Measurements from ENCODE around the gene CDH5.

CDH5 gene

GRCh38 chr16:66438536-66438935, 72.0 kb downstream of the CDH5 start:
- Histone ChIP-seq H3K4me3 (ENCODE audit: low read depth, low read length, poor library complexity, severe bottlenecking) (no peak overlapping the region), H3K9ac (ENCODE audit: low read length) (no peak overlapping the region), H3K27me3 (ENCODE audit: insufficient read depth, low read length) (no peaks in the 10 kb centered on the region; the same call in 1 of the 2 replicates), H2AFZ (ENCODE audit: low read length) (no peak overlapping the region), H3F3A (ENCODE audit: insufficient read depth, low read length) (no peaks in the 10 kb centered on the region), H3K36me3 (ENCODE audit: insufficient read depth, low read length) (no peaks in the 10 kb centered on the region), H3K27ac (ENCODE audit: low read depth, low read length, poor library complexity, severe bottlenecking) (no peak overlapping the region), H3K4me2 (ENCODE audit: low read length) (no peak overlapping the region), H3K9me3 (ENCODE audit: low read length) (no peaks in the 10 kb centered on the region), H3K9me2 (ENCODE audit: low read depth, low read length) (no peaks in the 10 kb centered on the region), H3K4me1 (ENCODE audit: insufficient read depth, low read length, severe bottlenecking) (no peaks in the 10 kb centered on the region), H3K79me2 (ENCODE audit: insufficient read depth, low read length) (no peaks in the 10 kb centered on the region), H4K20me1 (ENCODE audit: insufficient read depth, low read length) (no peaks in the 10 kb centered on the region)
- TF ChIP-seq EZH2 (IDR thresholded peaks at IDR 0.05; ENCODE audit: borderline replicate concordance, low read length) (no peak), CTCF (IDR thresholded peaks at IDR 0.05; ENCODE audit: low read length) (no peak)

GRCh38 chr16:66439051-66439730, 72.7 kb downstream of the CDH5 start:
- no peak for TF ChIP-seq EZH2 (IDR thresholded peaks at IDR 0.05; ENCODE audit: borderline replicate concordance, low read length)
- no peak for TF ChIP-seq CTCF (IDR thresholded peaks at IDR 0.05; ENCODE audit: low read length)
- no peaks in the 10 kb centered on the region for H3K27me3 ChIP-seq (ENCODE audit: insufficient read depth, low read length)

GRCh38 chr16:66440271-66440802, 73.8 kb downstream of the CDH5 start:
- TF ChIP-seq CTCF (IDR thresholded peaks at IDR 0.05; ENCODE audit: low read length) (no peak), EZH2 (IDR thresholded peaks at IDR 0.05; ENCODE audit: borderline replicate concordance, low read length) (no peak)
- H3K9me3 ChIP-seq (ENCODE audit: low read length), result no peaks in the 10 kb centered on the region
- no peaks in the 10 kb centered on the region for H4K20me1 ChIP-seq (ENCODE audit: insufficient read depth, low read length)
- no peak overlapping the region for H3K27ac ChIP-seq (ENCODE audit: low read depth, low read length, poor library complexity, severe bottlenecking)
- no peaks in the 10 kb centered on the region for H3K9me2 ChIP-seq (ENCODE audit: low read depth, low read length)
- H3K79me2 ChIP-seq (ENCODE audit: insufficient read depth, low read length), result no peaks in the 10 kb centered on the region
- no peak overlapping the region for H3K4me3 ChIP-seq (ENCODE audit: low read depth, low read length, poor library complexity, severe bottlenecking)
- no peaks in the 10 kb centered on the region for H3K4me1 ChIP-seq (ENCODE audit: insufficient read depth, low read length, severe bottlenecking)
- H3K9ac ChIP-seq (ENCODE audit: low read length), result no peak overlapping the region
- H3K4me2 ChIP-seq (ENCODE audit: low read length), result no peak overlapping the region
- no peaks in the 10 kb centered on the region for H3K27me3 ChIP-seq (ENCODE audit: insufficient read depth, low read length)
- H3K36me3 ChIP-seq (ENCODE audit: insufficient read depth, low read length), result no peaks in the 10 kb centered on the region
- no peaks in the 10 kb centered on the region for H3F3A ChIP-seq (ENCODE audit: insufficient read depth, low read length)
- H2AFZ ChIP-seq (ENCODE audit: low read length), result no peak overlapping the region

More at GRCh38 chr16:66439051-66439730, 72.7 kb downstream of the CDH5 start:
- Histone ChIP-seq H4K20me1 (ENCODE audit: insufficient read depth, low read length) (no peaks in the 10 kb centered on the region), H3K4me2 (ENCODE audit: low read length) (no peak overlapping the region), H3K27ac (ENCODE audit: low read depth, low read length, poor library complexity, severe bottlenecking) (no peak overlapping the region), H3F3A (ENCODE audit: insufficient read depth, low read length) (no peaks in the 10 kb centered on the region), H2AFZ (ENCODE audit: low read length) (no peak overlapping the region), H3K36me3 (ENCODE audit: insufficient read depth, low read length) (no peaks in the 10 kb centered on the region), H3K4me1 (ENCODE audit: insufficient read depth, low read length, severe bottlenecking) (no peaks in the 10 kb centered on the region), H3K9ac (ENCODE audit: low read length) (no peak overlapping the region), H3K9me3 (ENCODE audit: low read length) (no peaks in the 10 kb centered on the region), H3K79me2 (ENCODE audit: insufficient read depth, low read length) (no peaks in the 10 kb centered on the region), H3K9me2 (ENCODE audit: low read depth, low read length) (no peaks in the 10 kb centered on the region), H3K4me3 (ENCODE audit: low read depth, low read length, poor library complexity, severe bottlenecking) (no peak overlapping the region)

Data from OCI-LY1 (cell line).